ENCODE measurements around the gene MYO15B.

Gene MYO15B

DNA sequence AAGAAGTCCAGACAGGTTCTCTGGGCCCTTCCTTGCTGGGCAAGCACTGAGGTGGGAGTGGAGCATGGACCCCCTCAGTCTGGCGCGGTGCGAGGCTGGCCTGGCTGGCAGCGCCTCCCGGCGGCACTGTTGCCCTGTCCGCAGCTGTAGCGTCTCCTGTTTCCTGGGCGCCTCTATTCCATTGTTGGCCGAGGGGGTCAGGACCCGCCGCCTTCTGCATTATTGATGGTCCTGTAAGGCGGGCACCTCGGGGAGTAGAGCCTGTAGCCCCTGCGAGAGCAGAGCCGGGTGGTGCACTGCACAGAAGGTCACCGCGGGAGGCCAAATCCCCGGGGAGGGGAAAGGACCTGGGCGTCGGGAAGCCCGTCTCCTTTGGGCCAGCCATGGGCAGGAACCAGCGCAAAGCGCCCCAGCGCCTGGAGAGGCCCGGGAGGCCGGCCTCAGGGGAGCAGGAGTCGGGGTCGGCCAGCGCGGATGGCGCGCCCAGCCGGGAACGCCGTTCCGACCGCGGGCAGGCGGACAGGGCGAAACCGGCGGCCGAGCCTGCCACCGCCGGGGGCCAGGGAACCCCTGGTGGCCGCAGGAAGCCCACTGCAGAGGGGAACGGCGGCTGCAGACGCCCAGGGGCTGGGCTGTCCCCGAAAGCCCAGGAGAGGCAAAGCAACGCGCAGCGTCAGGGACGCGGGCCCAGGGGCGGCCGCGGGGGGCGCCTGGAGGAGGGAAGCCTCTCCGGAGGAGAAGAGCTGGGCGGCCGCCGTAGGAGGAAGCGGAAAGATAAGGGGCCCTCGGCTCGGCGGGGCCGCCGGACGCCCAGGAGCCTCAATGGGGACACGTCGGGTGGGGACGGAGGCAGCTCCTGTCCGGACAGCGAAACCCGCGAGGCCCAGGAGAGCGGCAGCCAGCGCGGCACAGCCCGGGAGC is at the start of gene MYO15B:
Gene MYO15B, plus strand, starts transcription at position 126 of the 921 bp plus-strand sequence. Its CDS starts 258 bp downstream, at position 384.
- intact Hi-C loops (cut with DNase I) = loop anchor here (5.0 to 10.0 kb wide), 2 partner anchors 71 to 163 kb away; partner anchors contain the start of genes CASKIN2 and TSEN54
- peak in 41 of 42 donors; percentile 25 to 81 (median 59) for DNase-seq

DNA sequence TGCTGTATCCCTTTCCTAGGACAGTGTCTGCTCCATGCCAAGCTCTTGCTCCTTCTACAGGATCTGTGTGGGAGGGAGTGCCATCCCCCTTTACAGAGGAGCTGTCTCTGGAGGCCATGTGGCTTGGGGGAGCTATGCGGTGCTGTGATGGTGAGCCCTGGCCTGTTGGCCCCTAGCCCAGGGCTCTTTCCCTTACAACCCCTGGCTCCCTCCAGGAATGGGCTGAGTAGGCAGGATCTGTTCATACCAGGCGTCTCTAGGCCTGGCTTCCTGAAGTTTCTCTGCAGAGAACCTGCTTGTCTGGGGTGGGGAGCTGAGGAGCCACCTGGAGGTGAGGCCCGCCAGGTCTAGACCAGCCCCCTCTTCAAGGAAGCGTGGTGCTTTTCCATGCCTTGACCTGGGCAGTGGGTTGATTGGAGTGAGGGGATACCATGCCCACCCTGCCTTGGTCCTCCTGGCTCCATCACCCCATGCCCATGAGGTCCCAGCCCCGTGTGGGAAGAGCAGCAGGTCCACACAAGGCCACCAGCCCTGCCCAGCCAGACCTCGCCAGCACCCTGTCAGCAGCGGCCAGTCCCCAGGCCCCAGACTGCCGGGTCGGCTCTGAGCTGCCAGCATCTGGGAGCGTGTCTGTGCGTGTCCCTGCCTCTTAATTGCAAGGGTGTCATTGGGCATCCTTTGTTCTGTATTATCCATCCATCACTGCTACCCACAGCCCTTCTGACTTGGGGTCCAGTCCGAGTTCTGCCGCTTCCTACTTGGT is 47.5 kb upstream of the MYO15B start:
- DNase-seq = no peak

DNA sequence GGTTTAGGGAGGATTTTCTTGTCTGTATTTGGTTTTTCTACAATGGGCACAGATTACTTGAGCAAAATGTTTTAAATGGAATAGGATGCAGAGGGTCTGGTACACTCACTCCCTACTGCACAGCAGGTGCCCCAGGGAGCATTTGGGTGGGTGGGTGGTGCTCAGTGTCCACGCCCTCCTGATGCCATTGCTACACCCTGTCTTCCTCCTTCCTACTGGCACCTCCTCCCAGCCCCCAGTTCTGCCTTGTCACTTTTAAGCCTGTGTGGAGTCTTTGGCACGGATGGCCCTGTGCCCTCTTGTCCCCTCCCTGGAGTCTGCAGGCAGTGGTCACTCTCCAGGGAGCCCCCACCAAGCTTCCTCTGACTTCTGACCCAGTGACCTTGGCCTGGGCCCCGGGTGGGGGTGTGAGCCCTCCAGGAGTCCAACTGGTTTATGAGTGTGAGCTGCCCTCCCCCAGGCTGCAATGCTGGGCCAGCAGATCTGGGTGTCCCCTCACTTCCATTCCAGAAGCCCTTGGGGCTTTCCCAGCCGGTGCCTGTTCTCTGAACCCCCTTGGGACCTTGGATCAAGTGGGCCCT is 46.6 kb upstream of the MYO15B start:
- intact Hi-C loops (cut with DNase I) = no loop called here

More for the DNA sequence above, 47.5 kb upstream of the MYO15B start:
- intact Hi-C loops (cut with DNase I) = no loop called here

DNA sequence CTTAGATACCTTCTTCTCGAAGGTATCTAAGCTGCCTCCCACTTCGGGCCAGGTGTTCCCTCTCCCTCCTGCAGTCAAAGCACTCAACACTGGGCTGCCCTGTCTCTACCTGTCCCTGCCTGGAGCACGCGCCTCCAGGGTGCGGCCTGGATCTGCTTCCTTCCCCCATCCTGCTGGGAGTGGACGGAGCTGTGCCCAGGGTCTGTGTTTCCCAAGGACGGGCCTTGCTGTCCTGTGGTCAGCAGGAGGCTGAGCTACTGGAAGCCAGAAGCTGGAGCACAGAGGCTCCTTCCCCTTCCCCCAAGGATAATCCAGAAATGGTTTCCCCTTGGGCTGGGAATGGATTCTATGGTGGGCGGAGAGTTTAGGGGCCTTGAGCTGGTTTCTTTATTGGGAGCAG is 45.4 kb upstream of the MYO15B start:
- DNase-seq = no peak
- intact Hi-C loops (cut with DNase I) = no loop called here

More for the DNA sequence above, 46.6 kb upstream of the MYO15B start:
- no peak for DNase-seq

DNA sequence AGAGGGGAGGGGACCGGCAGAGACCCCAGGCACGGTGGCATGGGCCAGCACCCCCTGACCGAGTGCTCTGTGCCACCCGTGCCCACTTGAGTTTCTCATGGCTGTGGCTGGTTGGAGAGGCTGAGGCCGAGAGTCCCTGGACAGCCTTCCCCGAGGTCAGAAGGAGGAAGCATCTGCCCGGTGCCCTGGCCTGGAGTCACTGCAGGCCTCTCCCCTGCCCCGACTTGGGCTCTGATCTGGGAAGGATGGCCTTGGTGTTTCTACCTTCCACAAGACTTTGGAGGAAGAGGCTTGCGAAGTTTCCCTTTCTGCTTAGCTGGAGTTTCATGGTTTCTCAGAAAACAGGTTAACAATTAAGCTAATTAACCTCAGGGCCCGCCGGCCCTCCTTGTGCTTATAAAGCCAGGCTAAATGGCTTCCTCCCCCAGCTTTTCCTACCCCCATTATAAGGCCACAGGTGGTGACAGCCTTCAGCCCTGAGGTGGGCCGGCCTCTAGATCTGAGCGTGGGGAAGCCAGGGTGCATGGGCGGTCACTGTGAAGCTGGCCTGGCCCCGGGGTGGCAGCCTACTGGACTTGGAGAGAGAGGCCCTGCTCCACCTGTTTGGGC is 44.8 kb upstream of the MYO15B start:
- no peak for DNase-seq
- intact Hi-C loops (cut with DNase I) = no loop called here

DNA sequence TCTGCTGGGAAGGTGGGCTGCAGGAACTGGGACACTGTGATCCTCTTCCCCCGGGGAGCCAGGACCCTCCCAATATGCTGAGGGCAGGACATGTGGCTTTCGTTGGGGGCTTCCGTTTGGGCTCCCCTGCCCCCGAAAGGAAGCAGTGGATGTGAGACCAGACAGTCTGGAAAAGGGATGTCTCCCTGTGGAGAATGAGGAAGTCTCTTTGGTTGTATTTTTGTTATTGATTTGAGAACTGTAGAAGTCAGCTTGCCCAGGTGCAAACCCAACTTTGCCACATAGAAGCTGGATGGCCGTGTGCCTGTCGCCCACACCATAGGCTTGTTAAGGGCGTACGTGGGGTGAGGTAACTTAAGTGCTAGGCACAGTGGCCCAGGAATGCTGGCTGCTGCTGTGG is 43.4 kb upstream of the MYO15B start:
- DNase-seq = no peak
- intact Hi-C loops (cut with DNase I) = no loop called here

DNA sequence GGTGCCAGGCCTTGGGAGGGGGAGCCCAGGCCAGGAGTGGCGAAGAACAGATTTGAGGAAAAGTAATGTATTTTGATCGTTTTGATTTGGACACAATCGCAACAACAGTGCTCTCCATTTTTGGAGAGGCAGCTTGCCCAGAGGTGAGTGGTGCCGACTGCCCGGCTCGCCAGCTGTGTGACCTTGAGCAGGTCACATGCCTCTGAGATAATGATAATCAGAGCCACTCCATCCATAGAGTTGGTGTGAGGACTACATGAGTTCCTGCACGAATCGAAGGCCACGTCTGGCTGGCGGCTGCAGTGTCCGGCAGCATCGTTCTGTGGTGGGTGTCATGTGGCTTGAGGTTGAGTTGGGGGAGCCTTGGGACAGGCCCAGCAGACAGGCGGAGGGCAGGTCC is 41.4 kb upstream of the MYO15B start:
- intact Hi-C loops (cut with DNase I) = no loop called here
- DNase-seq = no peak

DNA sequence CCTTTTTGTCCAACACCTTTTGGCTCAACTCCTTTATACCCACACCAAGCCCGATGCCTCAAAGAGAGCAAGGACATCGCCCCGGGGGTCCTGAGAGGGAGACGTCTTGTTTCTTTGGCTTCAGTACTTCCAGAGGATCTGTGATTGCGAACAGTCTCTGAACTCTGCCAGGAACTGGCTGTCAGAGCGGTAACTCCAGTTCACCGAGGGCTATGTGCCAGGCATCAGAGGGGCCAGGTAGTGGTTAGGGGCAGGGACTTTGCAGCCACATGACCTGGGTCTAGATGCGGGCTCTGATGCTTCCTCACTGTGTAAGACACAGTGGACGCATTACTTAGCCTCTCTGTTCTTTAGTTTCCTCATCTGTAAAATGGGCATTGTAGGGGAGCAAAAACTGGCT is 40.5 kb upstream of the MYO15B start:
- intact Hi-C loops (cut with DNase I) = no loop called here
- no peak for DNase-seq

DNA sequence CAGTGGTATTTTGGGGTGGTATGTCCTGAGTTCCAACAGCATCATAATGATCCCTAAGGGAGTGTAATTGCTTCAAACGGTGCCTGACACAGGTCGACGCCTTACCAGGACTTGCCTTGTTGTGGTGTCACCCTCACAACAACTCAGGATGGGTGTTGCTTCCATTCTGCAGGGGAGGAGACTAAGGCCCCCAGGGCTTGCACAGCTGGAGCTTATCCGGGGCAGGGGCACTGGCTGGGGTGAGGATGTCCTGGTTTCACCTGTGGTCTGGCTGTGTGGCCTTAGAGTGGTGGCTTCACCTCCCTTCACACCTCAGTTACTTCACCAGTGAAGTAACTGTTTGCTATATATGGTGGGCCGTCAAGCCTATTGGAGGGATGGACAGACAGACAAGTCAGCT is 38.8 kb upstream of the MYO15B start:
- intact Hi-C loops (cut with DNase I) = no loop called here
- no peak for DNase-seq

DNA sequence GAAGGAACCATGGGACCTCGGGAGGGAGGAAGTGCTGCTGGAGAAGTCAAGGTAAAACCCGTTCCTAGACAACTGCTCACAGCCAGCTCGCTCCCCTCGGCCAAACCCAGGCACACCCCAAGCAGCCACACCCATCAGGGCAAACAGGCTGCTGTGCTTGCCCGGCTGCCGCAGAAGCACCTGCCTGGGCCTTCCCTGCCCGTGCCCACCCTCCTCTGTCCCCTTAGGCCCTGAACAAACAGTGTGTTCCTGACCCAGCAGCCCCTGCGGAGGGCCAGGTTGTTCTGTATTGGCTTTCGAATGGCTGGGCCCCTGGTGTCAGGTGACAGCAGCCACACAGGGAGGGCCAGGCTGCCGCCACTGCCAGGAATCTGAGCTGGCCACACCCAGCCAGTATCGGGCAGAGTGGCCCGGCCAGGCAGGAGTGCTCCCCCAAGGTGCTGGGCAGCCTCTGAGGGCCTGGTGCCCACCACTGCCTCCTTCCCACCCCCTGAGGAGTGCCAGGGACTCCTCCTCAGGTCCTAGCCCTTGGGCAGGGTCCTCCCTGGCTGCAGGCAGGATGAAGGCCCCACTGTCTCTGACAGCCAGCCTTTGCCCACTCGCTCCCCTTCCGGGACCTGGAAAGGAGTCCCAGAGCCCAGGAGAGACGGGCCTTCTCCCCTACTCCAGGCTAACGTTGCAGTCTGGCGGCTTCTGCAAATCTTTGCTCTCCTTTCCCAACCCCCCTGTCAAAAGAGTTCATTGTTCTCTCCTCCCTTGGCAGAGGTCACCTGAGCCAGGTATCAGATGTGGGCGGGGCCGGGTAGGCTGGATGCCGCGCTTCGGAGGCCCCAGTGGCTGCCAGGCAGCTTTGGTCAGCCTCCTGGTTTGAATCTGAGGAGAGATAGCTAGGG is 38.1 kb upstream of the MYO15B start:
- no peak for DNase-seq
- intact Hi-C loops (cut with DNase I) = no loop called here

DNA sequence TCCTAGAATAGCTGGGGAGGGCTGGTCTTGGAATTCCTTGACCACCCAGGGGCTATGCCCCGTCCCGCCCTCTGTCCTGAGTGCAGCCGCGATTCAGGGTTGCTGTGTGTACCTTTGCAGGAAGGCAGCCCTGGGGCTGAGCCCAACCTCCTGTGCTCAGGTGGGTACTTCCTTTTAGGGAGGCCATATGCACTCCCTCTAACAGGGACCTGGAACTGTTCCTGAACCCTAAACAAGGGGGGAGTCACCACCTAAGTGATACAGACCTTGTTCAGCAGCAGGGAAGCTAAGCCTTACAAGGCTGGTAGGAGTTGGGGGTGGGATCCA is 37.5 kb upstream of the MYO15B start:
- no peak for DNase-seq
- intact Hi-C loops (cut with DNase I) = no loop called here

DNA sequence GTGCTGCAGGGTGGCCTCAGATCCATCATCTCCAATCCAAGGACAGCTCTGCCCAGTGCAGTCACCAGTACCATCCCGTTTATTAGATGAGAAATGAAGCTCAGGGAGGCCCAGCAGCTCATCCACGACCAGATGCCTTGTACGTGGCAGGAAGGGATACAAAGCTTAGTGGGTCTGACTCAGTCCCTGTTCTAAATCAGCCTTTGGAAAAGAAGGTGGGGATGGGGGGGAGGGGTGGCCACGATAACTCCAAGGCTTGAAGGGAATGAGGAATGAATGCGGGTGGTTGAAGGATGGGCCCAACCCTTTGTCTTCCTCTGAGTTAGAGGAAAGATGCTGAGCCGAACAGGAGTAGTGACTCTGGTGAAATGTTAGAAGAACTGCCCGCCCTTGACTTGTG is 36.3 kb upstream of the MYO15B start:
- no peak for DNase-seq
- intact Hi-C loops (cut with DNase I) = no loop called here

DNA sequence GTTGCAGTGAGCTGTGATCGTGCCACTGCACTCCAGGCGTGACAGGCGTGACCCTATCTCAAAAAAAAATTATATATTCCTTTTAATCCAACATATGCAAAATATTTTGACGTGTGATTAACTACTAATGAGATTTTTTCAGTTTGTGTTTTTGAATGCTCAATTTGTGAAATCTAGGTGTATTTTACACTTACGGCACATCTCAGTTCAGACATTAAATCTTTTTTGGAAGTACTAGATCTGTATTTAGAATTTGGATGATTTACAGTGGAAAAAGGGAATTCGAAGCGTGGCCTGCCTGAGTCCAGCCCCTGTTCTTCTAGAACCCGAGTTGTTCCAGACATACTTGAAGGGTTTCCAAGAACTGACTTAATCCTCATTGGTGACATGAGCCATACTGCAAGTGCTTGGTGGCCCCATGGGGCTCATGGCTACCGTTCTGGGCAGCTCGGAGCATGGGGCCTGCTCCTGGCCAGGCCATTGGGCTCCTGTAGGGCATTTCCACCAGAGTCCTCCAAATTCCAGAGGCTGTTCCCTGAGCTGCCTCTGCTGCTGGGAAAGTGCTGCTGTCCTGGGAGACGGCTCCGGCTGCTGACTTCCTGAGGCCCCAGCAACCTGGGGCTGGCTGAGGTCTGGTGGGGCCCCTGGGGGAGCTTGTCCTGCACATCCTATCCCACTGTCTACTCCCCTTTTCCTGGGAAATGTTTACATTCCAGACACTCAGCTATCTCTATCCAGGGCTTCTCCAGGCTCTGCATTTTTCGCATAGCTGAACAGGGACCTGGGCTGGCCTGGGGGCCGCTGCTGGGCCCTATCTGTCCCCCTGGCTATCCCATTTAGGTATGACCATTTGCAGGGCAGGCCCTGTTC is 34.9 kb upstream of the MYO15B start:
- intact Hi-C loops (cut with DNase I) = no loop called here
- no peak for DNase-seq

DNA sequence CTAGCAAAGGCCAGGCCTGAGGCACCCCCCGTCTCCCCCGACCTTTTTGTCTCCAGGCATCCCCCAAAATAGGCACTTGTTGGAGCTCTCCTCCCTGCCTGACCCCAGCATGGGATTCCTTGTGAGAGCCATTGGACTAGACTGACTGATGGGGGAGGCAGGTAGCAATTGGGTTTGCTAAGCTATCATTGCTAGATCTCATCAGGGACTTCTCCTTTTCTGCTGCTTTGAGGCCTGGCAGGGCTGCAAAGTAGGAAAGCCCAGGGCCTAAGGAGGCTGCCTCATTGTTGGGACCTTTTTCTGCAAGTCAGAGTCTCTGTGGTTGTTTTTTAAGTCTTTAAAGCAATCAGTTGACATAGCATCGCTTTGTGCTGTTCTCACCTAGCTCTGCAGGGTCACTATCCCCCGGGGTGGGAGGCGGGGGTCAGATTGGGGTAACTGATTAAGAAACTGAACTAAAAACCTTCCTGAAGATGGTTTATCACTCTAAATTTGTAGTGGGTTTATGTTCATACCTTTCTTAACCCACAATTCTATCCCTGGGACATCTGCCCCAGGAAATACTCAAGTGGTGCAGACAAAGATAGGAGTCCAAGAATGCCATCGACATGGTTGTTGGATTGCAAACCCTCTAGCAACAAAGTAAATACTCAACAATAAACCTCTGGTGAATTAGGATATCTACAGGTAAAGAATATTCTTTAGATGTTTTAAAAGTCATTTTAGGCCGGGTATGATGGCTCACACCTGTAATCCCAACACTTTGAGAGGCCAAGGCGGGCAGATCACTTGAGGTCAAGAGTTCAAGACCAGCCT is 34.1 kb upstream of the MYO15B start:
- no peak for DNase-seq
- intact Hi-C loops (cut with DNase I) = no loop called here

DNA sequence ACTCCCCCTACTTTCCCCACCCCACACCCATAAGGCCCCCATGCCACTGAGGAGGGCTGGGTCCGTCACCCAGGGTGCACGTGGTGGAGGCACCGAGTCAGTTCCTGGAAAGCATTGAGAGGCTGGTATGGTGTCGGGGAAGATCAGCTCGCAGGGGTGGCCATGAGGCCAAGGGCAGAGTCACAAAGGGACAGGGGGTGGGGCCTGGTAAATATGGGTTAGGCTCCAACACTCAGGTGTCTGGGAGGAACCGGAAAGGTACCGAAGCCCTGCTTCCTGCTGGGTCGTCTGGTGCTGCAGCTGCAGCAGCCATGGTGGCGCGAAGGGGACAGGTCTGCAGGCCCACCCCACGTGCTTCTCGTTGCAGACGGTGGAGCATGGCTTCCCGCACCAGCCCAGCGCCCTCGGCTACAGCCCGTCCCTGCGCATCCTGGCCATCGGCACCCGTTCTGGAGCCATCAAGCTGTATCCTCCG is 31.9 kb upstream of the MYO15B start:
- intact Hi-C loops (cut with DNase I) = no loop called here
- no peak for DNase-seq

DNA sequence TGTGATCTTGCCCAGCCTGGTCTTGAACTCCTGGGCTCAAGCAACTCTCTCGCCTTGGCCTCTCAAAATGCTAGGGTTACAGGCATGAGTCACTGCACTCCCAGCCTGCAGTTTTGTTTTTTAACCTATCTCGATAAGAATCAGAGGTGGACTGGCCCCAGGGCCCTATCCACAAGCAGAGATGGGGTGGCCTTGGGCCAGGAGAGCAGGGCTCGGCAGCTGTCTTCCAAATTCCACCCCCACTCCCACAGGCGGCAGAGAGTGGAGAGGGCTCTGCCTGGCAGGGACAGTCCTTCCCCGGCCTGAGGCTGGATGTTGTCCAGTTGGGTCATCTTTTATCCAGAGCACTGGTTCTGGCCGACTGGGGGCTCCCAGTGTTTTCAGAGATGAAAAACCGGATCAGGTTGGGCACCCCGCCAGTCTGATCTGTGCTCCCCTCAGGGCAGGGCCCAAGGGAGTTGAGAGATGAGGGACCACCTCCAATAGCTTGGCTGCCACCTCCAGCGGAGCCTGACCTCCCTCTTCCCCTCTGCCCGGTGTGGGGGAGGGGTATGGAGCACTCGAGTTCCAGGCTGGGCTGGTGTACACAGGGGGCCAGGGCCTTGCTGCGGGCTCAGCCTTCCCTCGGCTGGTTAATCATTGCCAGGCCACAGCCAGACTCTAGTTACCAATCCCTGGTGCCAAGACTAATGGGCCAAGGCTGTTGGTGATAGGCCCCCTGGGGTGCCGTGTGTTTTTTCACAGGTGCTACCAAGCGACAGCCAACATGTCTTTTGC is 30.3 kb upstream of the MYO15B start:
- peak; percentile 36 to 89 (median 78) for DNase-seq
- intact Hi-C loops (cut with DNase I) = no loop called here
